HG02973 (cell line): ENCODE results near the gene DLGAP5.

Experiments
- ATAC-seq: cut with Tn5 transposase; IDR thresholded peaks from one replicate; pipeline ENCODE4 v1.9.1; 2021; ENCODE audit warnings: moderate library complexity; ENCODE audit not compliant: unreplicated experiment

DLGAP5 gene, protein sequence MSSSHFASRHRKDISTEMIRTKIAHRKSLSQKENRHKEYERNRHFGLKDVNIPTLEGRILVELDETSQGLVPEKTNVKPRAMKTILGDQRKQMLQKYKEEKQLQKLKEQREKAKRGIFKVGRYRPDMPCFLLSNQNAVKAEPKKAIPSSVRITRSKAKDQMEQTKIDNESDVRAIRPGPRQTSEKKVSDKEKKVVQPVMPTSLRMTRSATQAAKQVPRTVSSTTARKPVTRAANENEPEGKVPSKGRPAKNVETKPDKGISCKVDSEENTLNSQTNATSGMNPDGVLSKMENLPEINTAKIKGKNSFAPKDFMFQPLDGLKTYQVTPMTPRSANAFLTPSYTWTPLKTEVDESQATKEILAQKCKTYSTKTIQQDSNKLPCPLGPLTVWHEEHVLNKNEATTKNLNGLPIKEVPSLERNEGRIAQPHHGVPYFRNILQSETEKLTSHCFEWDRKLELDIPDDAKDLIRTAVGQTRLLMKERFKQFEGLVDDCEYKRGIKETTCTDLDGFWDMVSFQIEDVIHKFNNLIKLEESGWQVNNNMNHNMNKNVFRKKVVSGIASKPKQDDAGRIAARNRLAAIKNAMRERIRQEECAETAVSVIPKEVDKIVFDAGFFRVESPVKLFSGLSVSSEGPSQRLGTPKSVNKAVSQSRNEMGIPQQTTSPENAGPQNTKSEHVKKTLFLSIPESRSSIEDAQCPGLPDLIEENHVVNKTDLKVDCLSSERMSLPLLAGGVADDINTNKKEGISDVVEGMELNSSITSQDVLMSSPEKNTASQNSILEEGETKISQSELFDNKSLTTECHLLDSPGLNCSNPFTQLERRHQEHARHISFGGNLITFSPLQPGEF

DNA sequence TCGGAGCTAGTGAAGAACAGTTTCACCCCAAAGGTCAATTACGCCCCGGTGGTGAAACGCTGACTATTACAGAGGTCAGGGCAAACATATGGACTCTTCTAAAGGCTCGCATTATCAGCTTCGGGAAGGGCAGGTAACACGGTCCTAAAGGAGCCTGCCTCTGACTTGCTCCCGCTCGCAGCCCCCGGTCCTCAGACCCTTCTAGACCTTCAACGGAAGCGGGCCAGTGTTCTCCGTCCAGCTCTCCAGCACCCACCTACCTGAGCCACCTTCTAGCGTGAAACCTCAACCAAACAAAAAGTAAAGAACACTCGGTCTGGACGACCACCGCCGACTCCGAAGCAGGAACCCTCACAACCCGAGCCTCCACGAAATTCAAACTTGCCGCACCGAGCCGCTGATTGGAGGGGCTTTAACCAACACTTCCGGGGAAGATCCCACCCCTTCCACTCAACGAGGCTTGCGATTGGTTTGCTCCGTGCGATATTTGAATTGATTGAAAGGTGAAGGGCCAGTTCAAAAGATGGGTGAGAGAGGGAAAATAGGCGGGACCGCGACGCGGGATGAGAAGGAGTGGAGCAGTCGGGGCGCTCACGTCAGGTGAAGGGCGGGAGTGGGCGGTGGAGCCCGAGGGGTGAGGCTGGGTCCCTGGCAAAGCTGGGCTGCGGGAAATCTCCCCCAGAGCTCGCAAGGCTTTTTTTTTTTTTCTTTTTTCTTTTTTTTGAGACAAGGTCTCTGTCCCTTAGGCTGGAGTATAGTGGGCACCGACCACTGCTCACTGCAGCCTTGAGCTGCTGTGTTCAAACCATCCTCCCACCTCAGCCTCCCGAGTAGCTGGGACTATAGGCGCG, at the start of gene DLGAP5:
TSS of gene DLGAP5 (minus strand) at position 383 of the 851 bp plus-strand sequence. CDS start 2,406 bp downstream, outside the sequence.
- ATAC-seq = peak; percentile 89

DNA sequence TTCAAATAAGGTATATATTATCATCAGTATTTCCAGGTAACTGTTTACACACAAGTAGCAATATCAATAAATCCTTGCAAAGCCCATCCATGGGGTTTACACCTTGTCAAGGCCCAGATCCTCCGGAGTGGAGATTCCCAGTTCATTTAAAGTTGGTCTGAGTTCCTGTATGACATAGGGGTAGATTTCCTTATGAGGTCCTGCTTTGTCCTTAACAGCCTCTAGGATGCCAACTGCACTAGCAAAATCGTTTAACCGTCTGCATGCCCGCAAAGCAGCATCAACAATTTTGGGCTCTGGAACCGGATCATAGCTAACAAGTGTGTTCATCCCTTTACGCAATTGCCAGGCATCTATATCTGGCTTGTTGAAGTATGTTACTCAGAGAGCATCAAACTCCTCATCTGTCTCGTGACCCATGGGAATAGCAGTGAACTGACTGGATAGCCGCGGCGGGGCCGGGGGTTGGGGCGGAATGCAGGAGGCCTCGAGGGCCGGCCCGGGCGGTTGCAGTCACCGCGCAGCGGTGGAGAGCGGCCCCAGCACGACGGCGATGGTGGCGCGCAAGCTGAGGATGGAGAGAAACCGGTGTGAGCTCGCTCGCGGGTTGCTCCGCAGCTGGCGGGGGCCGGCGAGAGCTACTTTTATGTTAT, 49.3 kb upstream of the DLGAP5 start:
- ATAC-seq = no peak

DNA sequence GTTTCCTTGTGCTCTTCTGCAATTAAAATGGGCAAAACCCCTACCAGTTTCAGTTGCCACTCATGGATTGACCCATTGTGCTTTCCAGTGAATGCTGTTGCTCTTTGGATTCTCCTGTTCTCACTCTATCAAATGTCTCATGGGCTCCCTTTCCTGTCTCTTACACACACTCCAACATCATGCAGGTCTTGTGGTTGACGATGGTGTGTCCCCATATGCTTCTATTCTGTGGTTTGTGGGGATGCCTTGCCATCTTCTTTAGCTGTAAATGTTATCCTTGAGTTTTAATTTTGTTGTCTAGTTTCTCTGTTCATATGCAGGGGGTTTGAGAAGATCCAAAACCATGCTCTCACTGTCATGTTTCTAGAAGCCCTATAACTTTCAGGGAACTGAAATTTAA, 47.9 kb upstream of the DLGAP5 start:
- ATAC-seq = no peak

DNA sequence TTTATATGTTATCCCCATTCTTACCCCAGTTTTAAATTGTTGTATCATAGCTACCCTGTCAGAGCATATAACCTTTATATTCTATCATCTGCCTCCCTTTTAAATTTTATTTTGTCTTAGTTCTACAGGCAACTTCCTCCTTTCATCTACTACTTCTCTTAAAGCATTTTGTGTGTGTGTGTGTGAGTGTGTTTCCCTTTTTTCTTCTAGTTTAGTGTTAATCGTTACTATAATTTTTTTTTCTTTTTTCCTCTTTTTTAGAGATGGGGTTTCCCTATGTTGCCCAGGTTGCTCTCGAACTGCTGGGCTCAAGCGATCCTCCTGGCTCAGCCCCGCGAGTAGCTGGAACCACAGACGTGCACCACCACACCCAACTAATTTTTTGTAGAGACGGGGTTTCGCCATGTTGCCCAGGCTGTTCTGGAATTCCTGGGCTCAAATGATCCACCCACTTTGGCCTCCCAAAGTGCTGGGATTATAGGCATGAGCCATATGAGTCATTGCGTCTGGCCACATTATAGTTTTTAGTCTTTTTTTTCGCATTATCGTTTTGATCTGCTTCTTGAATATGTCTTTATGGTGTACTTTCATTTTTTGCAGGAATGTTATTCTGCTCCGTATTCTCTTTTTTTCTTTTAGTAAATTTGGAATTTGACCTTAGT, 46.8 kb upstream of the DLGAP5 start:
- ATAC-seq = no peak

DNA sequence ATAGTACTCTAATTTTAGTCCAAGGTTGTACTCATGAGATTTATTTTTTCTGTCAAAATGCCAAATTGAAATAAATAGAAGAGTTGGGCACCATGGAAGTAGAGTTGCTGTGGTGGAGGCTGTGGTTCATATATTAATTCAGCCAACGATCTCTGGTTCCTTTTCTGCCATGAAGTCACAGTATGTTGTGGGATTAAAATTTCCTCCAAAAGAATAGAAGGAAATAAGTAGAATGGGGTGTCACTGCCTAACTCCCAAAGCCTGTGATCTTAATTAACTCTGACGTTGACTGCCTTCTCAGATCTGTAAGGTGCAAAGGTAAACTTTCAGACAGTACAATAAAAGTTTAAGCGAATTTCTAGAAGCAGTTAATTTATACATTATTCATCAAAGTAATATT, 42.2 kb upstream of the DLGAP5 start:
- no peak for ATAC-seq

DNA sequence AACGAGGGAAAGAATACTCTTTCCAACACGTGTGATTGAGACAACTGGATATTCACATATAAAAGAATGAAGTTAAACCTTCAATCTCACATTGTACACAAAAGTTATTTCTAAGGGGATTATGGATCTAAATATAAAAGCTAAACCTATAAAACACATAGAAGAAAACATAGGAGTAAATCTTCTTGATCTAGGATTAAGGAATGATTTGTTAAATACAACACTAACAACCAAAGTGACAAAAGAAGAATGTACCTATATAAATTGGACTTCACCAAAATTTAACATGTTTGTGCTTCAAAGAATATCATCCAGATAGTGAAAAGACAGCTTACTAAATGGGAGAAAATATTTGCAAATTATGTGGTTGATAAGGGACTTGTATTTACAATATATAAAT, 36.9 kb upstream of the DLGAP5 start:
- no peak for ATAC-seq

DNA sequence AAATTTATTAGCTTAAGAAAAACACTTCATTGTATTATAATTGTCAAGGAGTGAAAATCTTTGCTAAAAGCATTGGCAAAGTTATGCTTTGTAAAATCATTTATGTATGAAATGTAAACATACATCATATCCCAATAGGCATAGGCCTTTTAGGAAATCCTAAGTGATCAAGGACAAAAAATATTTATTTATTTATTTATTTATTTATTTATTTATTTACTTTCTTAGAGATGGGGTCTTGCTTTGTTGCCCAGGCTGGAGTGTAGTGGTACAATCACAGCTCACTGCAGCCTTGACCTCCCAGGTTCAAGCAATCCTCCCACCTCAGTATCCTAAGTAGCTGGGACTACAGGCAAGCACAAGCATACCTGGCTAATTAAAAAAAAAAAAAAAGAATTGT, 32.0 kb upstream of the DLGAP5 start:
- ATAC-seq = no peak

DNA sequence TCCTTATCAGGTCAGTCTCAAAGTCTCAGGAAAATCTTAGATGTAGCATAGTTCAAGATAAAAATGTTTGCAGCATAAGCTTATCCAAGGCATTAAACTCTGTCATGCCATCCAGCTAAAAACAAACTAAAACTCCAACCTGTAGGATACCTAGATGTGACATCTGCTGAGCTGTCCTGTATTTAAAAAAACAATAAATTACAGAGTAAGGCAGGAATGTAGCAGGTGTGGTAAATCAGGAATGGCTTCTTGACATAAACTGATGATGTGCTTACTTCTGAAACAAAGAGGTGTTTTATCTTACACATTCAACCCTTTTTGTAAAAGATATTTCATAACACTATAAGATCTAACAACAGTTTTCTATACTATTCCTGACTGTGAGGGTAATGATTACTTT, 30.6 kb upstream of the DLGAP5 start:
- ATAC-seq = no peak

DNA sequence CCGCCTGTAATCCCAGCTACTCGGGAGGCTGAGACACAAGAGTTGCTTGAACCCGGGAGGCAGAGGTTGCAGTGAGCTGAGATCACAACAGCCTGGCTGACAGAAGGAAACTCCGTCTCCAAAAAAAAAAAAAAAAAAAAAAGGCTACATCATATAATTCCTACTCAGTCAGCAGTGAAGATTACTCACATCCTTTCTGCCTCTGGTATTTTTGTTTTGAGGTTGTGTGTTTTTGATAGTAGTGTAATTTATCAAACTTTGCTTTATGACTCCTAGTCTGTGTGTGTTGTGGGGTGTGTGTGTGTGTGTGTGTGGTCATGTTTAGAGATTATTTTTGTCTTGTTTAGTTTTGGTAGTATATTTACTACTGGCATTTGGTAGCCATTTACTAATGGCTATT, 29.8 kb upstream of the DLGAP5 start:
- ATAC-seq = no peak

DNA sequence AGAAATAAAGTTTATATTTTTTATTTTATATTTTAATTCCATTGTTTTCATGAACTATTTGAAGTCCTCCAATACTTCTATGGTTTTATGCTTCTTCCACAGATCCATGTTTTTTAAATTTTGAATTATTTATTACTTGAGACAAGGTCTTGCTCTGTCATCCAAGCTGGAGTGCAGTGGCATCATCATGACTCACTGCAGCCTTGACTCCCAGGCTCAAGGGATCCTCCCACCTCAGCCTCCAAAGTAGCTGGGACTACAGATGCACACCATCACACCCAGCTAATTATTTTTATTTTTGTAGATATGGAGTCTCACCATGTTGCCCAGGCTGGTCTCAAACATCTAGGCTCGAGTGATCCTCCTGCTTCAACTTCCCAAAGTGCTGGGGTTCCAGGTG, 28.8 kb upstream of the DLGAP5 start:
- ATAC-seq = no peak

DNA sequence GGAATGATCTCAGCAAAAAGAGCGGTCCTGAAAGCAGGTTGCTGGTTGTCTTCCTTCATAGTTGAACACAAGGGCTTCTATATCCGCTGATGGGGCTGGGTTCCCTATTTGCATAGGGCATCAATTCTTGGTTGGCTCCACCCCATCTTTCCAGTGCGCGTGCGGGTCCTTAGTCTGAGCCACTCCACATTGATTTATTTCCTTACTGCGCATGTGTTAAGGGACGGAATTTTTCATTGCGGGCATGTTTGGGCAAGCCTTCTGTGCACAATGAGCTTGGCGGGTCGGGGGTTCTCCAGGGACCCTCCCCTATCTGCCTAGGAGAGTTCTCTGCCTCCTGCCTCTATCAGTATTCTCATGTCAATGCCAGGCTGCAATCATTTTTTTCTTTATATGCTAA, 21.2 kb upstream of the DLGAP5 start:
- no peak for ATAC-seq

DNA sequence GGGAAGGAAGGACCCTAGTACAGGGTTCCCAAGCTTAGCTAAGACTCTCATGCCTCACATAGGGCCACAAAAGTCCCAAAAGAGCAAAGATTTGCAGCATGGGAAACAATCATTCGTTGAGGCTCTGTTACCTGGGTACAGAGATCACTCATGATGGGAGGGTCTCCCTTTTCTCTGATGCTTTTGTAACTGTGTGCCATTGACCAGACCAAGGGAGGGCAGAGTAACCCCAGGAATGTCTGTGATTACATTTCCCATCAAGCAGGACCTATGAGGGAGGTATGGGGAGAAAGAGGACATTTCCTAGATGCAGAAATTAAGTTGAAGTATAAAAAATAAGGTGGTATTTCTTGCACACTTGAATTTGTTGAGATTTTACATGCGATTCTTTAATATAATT, 16.4 kb upstream of the DLGAP5 start:
- no peak for ATAC-seq

DNA sequence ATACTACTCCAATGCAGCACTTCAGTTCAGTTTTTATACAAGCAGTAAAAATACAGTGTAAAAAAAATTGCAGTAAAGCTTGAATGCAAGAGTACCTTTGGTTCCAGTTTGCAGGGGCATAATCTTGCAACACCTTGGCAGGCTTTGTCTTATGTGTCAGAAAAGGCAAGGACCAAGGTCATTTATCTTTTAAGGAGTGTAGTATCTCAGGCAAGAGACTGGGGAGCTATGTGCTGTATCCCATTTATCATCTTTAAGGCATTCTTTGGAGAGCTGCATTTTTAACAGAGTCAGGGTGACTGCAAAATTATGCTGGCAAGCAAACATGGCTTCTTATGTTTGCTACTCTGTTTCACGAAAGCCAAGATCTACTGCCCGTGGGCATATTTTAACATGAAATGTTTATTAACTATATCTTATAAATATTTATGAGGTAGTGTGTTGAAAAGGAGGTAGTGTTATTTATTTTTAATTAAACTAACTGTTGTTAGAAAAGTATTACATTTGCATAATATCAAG, 14.8 kb upstream of the DLGAP5 start:
- ATAC-seq = no peak

DNA sequence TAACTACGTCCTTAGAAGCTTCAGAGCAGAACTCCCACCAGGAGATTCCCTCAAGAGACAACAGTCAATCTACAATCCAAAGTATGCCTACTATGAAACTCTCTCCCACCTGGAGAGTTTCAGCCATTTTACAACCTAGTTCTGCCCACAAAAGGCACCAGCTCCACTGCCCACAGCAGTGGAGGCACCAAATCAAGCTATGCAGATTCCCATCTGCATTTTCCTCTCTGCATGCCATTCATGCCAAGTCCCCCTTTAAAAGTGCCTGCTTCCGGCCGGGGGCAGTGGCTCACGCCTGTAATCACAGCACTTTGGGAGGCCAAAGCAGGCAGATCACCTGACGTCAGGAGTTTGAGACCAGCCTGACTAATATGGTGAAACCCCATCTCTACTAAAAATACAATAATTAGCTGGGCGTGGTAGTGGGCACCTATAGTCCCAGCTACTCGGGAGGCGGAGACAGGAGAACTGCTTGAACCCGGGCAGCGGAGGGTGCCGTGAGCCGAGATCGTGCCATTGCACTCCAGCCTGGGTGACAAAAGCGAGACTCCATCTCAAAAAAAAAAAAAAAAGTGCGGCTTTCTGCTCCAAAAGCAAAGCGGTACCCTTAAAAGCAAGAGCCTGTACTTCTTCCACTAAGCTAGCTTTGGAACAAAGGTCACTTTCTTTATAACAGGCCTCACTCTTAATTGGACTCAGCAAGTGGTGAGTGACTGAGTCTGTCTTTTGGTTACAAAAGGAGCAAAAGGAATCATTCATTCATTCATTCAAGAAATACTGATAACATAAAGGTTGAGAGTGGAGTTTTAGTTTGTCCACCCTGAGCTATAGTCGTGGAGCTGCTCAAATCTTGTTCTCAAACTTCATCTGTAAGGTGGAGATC, 10.1 kb upstream of the DLGAP5 start:
- no peak for ATAC-seq

DNA sequence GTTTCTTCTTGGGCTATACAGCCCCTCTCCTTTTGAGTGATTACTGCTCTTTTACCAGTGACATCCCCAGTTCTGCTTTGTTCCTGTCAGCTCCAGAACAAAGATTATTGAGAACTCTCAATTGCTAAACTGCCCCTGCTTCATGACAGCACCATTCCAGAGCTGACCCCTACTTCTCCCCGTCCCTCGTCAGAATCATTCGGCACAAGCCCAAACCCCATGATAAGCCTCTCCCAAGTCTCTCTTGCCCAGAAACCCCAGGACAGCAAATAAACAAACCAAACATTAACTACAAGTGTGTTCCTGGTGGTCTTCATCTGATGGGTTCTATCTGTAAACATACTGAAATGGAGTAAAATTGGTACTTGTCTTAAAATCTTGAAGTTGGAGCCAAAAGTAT, 9.3 kb upstream of the DLGAP5 start:
- no peak for ATAC-seq

DNA sequence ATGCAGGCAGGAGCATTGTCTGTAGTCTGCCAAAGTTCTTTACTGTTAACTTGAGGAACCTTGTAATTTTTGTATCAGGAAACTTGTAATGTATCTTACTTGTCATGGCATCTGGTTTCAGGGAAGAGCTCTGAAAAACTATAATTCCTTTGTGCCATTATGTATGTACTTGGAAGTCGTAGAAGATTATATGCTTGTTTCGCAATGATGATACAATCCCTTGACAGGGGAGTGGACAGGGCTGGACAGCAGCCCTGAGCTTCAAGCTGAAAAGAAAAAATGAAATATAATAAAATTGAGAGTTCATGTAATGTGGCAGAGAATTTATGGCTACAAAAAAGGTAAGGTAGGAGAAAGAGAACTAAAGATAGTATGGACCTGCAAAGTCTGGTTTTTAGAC, 7.4 kb upstream of the DLGAP5 start:
- no peak for ATAC-seq

DNA sequence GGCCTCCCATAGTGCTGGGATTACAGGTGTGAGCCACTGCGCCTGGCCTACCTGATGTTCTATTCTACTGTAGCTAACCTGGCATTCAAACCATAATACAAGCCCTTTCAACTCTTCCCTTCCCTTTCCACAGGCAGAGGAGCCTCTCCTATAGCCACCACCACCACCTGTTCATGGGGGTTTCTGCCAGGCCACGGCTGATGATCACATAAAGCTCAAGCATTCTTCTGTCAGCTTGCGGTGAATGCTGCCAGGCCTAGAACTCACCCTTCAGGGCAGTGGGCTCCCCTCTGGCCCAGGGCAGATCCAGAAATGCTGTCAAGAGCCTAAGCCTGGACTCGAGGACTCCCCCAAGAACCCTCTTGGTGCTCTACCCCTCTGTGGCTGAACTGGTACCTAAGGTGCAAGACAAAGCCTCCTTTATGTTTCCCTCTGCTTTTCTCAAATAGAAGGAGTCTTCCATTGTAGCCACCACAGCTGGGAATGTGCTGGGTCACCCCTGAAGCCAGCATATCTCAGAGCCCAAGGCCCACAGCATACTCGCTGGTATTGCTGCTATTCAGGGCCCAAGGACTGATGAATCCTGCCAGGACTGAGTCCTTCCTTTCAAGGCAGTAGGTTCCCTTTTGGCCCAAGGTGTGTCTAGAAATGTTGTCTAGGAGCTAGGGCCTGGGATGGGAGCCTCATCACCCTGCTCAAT, 3.4 kb upstream of the DLGAP5 start:
- ATAC-seq = no peak

DNA sequence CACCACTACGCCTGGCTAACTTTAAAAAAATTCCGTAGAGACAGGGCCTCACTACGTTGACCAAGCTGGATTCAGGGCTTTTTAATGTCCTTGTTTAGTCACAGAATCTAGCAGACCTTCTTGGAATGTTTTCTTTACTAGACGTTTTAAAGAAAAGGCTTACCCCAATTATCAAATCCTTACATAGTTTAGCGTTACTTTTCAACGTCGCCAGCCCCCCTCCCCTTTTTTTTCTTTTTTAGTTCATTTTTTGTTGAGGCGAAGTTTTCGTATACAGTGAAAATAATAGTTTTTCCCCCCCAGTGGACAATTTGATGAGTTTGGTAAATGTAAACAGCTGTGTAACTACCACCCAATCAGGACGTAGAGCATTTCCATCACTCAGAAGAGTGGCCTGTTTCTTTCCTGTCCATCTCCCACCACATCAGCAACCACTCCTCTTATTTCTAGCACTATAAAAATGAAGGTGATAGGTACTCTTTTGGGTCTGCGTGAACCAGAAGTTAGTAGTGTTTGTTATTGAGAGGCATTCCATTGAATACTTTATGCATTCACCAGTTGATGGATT, 753 bp upstream of the DLGAP5 start:
- no peak for ATAC-seq
